NOMO-1 (cell line): ENCODE data around the gene MCRIP2.

Source experiments
- DNase-seq, 2 experiments: peaks; one replicate each; lab custom pipeline; 2025; ENCODE audit not compliant: unreplicated experiment in 2 of 2; lab: John Stamatoyannopoulos, UW

Gene MCRIP2

GRCh38 chr16:616733-617586, 24.7 kb upstream of the MCRIP2 start:
- no peak for DNase-seq

DNA sequence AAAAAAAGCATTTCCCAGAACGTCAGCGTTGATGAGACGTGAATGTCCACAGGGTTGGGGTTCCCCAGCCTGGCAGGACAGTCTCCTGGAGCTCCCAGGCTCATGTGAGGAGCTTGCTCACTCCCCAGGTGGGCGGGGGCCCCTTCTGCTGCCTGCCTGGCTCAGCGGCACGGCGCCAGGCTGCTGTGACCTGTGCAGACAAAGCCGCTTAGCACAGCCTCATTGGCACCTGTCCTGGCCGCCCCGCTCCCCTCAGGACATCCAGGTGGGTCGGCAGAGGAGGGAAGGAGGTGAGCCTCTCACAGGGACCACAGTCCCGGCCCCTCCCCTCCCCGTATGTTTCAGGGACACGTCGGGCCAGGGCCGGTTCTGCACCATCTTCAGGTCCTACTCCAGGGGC, 23.8 kb upstream of the MCRIP2 start:
- DNase-seq, result no peak

- DNase-seq, result no peak
Measured at GRCh38 chr16:619476-620100, 22.0 kb upstream of the MCRIP2 start.

DNA sequence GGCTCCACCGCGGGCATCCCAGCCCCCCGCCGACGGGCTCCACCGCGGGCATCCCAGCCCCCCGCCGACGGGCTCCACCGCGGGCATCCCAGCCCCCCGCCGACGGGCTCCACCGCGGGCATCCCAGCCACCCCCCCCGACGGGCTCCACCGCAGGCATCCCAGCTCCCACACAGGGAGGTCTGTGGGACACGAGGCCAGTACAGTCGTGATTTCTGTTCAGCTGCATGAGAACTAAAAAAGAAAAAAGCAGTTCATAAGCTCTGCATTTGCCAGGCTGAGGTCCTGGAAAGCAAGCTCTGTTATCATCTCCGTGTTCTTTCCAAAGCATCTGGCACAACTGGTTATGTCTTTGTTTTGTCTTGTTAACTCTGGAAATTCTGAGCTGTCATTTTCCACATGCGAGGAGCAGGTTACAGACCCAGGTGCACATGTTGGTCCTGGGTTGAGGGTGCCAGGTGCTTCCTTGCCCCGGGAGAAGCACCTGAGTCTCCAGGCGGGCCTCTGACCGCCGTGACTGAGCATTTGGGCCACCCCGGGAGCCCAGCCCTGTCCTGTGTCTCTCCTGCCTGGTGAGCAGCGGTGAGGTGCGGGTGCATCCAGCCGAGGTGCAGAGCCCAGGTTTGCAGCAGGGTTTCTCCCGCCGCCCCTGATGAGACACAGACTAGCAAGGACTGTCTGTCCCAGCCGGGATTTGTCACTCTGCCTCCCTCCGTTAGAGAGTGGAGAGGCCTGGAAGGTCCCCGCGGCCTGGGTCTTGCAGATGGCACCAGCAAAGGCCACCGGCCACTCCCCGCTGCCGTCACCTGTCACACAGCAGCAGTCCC, 20.7 kb upstream of the MCRIP2 start:
- DNase-seq, result no peak

DNA sequence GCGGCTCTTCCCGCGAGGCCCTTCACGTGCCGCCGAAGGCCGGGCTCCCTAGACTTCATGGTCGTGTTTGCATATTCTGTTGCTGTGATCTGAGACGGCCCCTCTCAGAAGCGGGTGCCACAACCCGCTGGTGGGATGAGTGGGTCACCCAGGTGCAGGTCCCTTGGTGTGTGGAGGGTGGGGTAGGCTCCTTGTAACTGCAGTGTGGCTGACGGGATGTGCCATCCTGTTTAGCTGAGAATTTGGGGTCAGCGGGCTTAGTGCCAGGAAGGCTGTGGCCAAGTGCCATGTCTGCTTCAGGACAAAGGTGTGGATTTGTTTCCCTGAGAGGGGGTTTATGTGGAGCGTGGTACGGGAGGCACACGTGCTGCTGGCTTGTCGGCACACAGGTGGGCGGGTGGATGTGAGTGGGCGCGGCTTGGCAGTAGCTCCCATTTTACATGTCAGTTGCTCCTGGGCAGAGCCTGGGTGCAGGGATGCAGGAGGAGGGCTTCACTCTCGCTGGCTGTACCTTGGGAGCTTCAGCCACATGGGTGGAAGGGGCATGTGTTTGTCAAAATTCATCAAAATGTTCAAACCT, 20.0 kb upstream of the MCRIP2 start:
- no peak for DNase-seq

GRCh38 chr16:622920-623280, 18.7 kb upstream of the MCRIP2 start:
- no peak for DNase-seq

- no peak for DNase-seq
Measured at GRCh38 chr16:624526-625070, 17.0 kb upstream of the MCRIP2 start.

- no peak for DNase-seq
Measured at GRCh38 chr16:625117-625976, 16.3 kb upstream of the MCRIP2 start.

DNA sequence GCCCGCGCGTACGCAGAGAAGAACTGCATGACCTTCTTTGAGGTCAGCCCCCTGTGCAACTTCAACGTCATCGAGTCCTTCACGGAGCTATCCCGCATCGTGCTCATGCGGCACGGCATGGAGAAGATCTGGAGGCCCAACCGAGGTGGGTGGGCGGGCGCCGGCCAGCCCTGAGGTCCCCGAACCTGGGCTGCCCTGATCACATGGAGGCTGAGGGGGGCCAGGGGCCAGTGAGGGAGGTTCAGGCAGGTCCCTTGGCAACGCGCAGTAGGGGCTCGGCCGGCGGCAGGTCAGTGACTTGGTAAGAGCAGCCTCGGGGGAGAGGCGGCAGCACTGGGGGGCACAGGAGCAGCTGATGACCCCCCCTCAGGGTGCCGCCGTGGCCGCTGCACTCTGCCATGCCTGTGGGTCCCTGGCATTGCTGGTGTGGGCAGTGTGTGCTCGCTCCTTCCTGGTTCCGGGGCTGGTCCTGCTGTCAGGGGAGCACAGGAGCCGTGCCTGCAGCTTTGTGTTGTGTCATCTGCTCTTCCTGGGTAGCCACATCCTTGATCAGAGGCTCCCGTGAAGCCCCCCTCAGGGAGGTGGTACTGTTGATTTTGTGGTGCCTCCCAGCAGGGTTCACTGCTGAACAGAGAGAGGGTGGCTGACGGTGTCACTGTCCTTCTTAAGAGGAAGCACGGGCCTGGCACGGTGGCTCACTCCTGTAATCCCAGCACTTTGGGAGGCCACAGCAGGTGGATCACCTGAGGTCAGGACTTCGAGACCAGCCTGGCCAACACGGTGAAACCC, 15.5 kb upstream of the MCRIP2 start:
- no peak for DNase-seq

GRCh38 chr16:626787-627453, 14.7 kb upstream of the MCRIP2 start:
- DNase-seq, result no peak

DNA sequence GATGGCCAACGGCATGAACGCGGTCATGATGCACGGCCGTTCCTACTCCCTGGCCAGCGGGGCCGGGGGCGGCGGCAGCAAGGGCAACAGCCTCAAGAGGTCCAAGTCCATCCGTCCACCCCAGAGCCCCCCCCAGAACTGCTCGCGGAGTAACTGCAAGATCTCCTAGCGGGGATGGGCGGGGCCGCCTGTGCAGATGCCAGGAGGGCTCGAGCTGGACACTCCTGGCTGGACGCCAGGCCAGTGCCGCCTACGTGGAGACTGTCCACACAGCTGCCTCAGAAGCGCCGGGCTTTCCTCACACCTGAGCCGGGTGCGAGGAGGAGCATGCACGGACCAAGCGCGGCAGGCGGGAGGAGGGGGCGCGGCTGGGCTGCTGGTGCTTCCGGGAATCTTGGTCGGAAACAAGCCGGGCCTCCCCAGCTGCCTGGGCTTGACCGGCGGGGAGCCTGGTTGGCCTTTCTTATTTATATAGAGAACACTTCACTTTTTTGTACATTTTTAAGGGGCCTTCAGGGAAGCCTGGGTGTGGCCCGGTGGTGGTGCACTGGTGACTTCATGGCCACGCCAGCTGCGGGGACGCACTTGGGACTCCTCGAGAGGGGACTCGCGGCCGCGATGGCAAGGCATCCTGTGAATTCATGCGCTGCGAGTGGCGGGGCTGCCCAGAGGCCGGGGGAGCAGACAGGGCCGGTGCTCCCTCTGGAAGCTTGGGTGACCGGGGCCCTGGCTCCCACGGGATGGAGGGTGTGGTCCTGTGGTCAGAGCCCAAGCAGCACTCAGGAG, 14.0 kb upstream of the MCRIP2 start:
- DNase-seq, result no peak

GRCh38 chr16:628321-629061, 13.1 kb upstream of the MCRIP2 start:
- DNase-seq, result no peak

- no peak for DNase-seq
Measured at GRCh38 chr16:629185-629832, 12.3 kb upstream of the MCRIP2 start.

DNA sequence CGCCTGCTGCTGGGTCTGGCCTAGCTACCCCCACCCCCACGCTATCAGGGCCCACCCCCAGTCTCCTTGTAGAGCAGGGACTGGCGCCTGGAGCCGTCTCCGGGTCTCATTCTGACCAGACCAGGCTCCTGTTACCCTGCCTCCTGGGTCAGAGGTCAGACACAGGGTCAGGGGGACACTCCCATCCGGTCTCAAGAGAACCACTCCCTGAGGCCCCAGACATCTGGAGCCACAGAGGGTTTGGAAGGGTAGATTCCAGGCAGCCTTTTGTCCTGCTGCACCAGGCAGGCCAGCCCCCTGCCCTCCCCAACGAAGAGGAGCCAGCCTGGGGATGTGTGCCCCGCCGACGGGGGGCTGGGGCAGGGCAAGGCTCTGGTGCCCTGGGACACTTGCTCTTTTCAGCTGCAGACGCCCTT, 11.8 kb upstream of the MCRIP2 start:
- no peak for DNase-seq

- no peak for DNase-seq
Measured at GRCh38 chr16:630249-630814, 11.3 kb upstream of the MCRIP2 start.

GRCh38 chr16:630815-631405, 10.7 kb upstream of the MCRIP2 start, which contains the start of gene WFIKKN1:
TSS of gene WFIKKN1 (plus strand) at chr16:630985. CDS start at chr16:631254, 269 bp downstream.
- DNase-seq, result no peak
